Measurements from ENCODE around the gene DPP9.

The DPP9 gene

DNA sequence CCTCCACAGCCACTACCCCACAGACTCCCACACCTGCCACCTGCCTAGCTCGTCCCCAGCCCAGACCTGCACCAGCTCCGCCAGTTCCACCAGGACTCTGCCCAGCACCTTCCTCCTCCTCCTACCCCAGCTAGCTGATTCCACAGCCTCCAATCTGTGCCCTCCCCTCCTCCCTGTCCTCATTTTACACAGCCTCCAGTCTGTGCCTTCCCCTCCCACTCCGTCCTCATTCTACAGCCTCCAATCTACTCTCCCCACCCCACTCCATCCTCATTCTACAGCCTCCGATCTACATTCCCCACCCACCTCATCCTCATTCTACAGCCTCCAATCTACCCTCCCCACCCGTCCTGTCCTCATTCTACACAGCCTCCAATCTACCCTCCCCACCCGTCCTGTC is 60.8 kb downstream of the DPP9 start:
- DNase-seq (ENCODE audit: extremely low spot score), result no peak
- POLR2A ChIA-PET, result interaction anchor here (0.6 kb wide), 1 partner anchor 661 kb away, joined by 6 read pairs; no protein-coding TSS in a partner anchor
- TF ChIP-seq, protein P1, sequence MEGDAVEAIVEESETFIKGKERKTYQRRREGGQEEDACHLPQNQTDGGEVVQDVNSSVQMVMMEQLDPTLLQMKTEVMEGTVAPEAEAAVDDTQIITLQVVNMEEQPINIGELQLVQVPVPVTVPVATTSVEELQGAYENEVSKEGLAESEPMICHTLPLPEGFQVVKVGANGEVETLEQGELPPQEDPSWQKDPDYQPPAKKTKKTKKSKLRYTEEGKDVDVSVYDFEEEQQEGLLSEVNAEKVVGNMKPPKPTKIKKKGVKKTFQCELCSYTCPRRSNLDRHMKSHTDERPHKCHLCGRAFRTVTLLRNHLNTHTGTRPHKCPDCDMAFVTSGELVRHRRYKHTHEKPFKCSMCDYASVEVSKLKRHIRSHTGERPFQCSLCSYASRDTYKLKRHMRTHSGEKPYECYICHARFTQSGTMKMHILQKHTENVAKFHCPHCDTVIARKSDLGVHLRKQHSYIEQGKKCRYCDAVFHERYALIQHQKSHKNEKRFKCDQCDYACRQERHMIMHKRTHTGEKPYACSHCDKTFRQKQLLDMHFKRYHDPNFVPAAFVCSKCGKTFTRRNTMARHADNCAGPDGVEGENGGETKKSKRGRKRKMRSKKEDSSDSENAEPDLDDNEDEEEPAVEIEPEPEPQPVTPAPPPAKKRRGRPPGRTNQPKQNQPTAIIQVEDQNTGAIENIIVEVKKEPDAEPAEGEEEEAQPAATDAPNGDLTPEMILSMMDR (IDR thresholded peaks at IDR 0.05; ENCODE audit: control extremely low read depth, extremely low read depth, low read depth, missing control alignments), result no peak
- CTCF ChIA-PET, result interaction anchor here (1.0 to 1.7 kb wide), 2 partner anchors 15 to 87 kb away, joined by 3 to 4 read pairs; no protein-coding TSS in a partner anchor

DNA sequence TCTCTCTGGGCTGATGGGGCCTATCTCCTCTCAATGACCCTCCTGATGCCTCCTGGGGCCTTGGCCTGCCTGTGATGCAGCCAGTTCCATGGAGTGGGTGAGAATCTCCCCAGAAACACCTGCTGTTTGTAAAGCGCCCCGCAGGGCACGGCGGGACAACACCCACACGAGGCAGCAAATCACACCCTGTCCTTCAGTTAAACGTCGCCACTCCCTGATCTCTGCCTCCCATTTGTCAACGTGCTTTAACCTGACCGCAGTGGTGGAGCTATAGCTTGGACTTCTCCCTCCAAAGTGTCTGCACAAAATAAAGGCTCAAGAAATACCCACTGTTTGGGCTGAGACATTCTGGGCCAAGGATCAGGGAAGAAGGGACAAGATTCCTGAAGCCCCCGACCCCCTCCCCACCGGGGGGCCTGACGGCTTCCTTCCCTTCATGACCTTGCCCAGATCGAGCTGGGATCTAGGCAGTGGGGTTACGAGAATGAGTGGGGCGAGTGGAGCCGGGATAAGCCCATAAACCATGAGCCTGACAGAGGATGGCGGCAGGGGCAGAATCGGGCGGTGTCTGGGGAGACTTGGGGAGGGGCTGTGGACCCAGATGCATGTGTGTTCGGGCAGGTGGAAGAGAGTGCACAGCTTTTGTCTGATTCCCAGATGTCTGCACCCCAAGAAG is 61.5 kb downstream of the DPP9 start:
- ChIA-PET CTCF (interaction anchor here (1.0 to 1.7 kb wide), 2 partner anchors 14 to 86 kb away, joined by 3 to 4 read pairs; no protein-coding TSS in a partner anchor), POLR2A (interaction anchor here (0.6 kb wide), 1 partner anchor 662 kb away, joined by 6 read pairs; no protein-coding TSS in a partner anchor)
- TF ChIP-seq, protein P1 (IDR thresholded peaks at IDR 0.05; ENCODE audit: control extremely low read depth, extremely low read depth, low read depth, missing control alignments), result no peak
- DNase-seq (ENCODE audit: extremely low spot score), result no peak

DNA sequence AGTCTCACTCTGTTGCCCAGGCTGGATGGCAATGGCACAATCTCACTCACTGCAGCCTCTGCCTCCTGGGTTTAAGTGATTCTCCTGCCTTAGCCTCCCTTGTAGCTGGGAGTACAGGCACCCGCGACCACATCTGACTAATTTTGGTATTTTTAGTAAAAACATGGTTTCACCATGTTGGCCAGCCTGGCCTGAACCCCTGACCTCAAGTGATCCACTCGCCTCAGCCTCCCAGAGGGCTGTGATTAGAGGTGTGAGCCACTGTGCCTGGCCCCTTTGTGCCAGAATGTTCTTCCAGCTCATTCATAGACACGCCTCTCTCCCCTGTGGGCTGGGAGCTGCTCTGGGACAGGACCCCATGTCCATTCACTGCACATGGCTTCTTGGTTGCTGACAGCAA is 62.6 kb downstream of the DPP9 start:
- ChIA-PET POLR2A (interaction anchor here (0.7 kb wide), 1 partner anchor 610 kb away, joined by 10 read pairs; no protein-coding TSS in a partner anchor), CTCF (interaction anchor here (1.4 kb wide), 1 partner anchor 85 kb away, joined by 4 read pairs; no protein-coding TSS in a partner anchor)
- DNase-seq (ENCODE audit: extremely low spot score), result no peak
- TF ChIP-seq, protein P1 (IDR thresholded peaks at IDR 0.05; ENCODE audit: control extremely low read depth, extremely low read depth, low read depth, missing control alignments), result no peak

DNA sequence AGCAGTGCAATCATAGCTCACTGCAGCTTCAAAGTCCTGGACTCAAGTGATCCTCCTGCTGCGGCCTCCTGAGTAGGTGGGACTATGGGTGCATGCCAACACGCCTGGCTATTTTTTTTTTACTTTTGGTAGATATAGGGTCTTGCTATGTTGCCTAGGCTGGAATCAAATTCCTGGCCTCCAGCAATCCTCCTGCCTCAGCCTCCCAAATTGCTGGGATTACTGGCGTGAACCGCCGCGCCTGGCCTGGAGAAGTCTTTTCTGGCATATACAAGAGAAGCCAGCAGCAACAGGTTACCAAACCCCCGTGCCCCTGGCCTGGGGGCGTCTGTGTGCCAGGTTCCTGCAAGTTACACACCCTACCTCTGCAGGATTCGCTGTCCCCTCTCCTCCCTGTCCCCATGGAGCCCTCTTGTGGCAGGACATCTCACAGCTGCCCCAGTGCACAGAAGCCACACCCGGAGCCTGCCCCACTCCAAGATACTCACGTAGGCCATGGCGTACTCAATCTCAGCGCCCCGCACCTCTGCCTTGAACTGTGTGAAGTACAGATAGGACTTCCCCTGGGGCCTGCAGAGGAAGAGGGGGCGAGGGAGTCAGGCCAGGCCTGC is 63.4 kb downstream of the DPP9 start:
- CTCF ChIA-PET, result interaction anchor here (1.0 to 2.0 kb wide), 5 partner anchors 9 to 93 kb away, joined by 3 to 11 read pairs (median 4); no protein-coding TSS in a partner anchor
- DNase-seq (ENCODE audit: extremely low spot score), result peak; percentile 48
- TF ChIP-seq, protein P1 (IDR thresholded peaks at IDR 0.05; ENCODE audit: control extremely low read depth, extremely low read depth, low read depth, missing control alignments), result peak; percentile 53
- POLR2A ChIA-PET, result no interaction called here

DNA sequence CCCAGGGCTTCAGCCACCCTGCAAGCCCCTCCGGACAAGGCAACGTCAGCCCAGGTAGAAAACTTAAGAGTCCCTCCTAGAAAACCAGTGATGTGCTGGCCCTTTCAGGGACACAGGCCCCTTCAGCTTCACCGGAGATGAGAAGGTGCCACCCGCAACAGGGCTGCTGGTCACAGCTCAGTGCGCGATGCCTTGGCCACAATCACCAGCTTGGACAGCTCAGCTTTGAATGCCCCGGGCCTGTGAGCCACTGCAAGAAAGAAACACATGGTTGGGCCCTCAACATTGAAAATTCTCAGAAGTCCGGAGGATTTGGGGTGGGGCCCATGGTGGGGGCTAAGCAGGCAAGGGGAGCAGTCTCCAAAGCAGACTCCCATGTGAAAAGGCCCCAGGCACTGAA is 65.8 kb downstream of the DPP9 start:
- TF ChIP-seq, protein P1 (IDR thresholded peaks at IDR 0.05; ENCODE audit: control extremely low read depth, extremely low read depth, low read depth, missing control alignments), result no peak
- CTCF ChIA-PET, result interaction anchor here (1.5 kb wide), 1 partner anchor 135 kb away, joined by 3 read pairs; no protein-coding TSS in a partner anchor
- DNase-seq (ENCODE audit: extremely low spot score), result no peak
- POLR2A ChIA-PET, result interaction anchor here (0.6 to 0.9 kb wide), 2 partner anchors 9 to 13 kb away, joined by 3 to 4 read pairs; no protein-coding TSS in a partner anchor

DNA sequence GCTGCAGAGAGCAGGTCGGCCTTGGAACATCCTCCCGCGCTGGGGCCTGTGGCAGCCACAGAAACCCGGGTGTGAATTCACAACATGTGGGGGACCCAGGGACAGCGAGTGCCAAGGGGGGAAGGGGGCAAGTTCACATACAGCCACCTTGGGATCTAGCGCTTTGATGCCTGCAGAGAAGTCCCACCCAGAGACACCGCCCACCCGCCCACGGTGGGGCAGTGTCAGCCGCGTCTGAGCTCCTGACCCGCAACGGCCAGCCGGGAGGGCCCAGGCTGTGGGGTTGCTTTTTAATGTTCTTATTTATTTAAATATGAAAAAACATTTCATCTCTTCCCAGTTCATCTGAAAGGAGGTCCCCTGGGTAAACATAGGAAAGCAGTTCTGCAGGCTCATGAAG is 66.4 kb downstream of the DPP9 start:
- no peak for DNase-seq (ENCODE audit: extremely low spot score)
- ChIA-PET CTCF (no interaction called here), POLR2A (interaction anchor here (0.6 to 0.9 kb wide), 2 partner anchors 10 to 12 kb away, joined by 3 to 4 read pairs; no protein-coding TSS in a partner anchor)
- TF ChIP-seq, protein P1 (IDR thresholded peaks at IDR 0.05; ENCODE audit: control extremely low read depth, extremely low read depth, low read depth, missing control alignments), result no peak

Measured in GM10248 (cell line).